ENCODE measurements around the gene ARHGAP8.
"Not testable (repeated sequence)": the region's sequence is repeated elsewhere in the genome, so short reads cannot be mapped to it uniquely, and the experiment has no call there.

The ARHGAP8 gene

DNA sequence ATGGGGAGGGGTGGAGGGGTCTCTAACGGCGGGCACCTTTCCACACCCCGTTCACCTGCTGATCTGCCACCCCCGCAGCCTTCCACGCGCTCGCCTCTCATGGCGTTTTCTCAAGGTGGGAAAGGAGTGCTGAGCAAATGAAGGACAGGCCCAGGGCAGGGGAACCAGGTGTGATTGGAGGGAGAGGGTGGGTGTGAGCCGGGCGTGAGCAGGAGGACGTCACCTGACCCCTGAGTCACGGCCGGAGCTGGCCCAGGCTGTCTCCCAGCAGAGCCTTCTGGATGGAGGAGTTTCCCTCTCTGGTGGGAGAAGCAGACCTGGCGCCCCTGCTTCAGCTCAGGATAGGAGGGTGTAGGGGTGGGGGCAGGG, 14.0 kb upstream of the ARHGAP8 start:
- in situ Hi-C loops (cut with MboI; ENCODE audit: low sequenced_read_pairs): no loop called here

DNA sequence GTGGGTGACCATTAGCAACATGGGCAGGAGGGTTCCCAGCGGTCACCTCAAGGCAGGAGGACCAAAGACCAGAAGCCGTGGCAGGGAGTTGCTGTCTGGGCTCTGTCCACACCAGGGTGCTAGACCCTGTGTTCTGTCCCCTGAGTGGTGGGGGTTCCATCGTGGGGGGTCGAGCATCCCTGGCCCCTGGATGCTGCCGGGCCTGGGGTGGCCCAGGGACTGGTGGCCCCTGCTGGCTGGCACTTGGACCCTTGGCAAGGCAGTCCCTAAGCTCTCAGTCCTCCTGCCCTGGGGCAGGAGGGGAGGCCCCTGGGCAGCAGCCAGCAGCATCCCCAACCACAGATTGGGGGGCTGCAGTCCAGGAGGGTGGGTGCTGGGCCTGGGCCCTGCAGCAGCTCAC, 13.4 kb upstream of the ARHGAP8 start:
- in situ Hi-C loops (cut with MboI; ENCODE audit: low sequenced_read_pairs): no loop called here

DNA sequence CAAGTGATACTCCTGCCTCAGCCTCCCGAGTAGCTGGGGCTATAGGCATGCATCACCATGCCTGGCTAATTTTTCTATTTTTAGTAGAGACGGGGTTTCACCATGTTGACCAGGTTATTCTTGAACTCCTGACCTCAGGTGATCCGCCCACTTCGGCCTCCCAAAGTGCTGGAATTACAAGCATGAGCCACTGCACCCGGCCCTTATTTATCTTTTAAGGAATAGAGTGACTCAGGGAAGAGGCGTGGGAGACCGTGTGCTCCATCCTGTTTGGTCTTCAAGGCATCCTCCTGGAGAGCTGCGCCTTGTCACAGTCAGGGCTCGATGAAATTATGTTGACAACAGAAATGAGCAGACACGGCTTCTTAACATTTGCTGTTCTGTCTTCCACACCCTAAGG, 12.7 kb upstream of the ARHGAP8 start:
- in situ Hi-C loops (cut with MboI; ENCODE audit: low sequenced_read_pairs): not testable (repeated sequence)

DNA sequence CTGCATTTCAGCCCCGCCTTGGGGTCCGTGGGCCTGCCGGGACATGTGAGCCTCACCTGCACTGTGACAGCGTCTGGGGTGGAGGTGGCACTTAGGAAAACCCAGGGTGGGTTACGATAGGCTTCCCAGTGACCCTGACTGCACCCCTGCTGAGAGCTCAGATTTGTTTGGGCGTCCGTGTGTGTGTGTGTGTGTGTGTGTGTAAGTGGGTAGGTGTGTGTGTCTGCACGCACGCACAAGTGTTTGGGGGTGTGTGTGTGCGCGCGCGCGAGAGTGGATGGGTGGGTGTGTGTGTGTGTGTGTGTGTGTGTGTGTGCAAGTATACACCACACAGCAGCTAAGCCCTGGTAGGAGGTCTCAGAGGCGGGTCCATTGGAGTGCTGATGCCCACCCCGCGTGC, 12.1 kb upstream of the ARHGAP8 start:
- in situ Hi-C loops (cut with MboI; ENCODE audit: low sequenced_read_pairs): no loop called here

DNA sequence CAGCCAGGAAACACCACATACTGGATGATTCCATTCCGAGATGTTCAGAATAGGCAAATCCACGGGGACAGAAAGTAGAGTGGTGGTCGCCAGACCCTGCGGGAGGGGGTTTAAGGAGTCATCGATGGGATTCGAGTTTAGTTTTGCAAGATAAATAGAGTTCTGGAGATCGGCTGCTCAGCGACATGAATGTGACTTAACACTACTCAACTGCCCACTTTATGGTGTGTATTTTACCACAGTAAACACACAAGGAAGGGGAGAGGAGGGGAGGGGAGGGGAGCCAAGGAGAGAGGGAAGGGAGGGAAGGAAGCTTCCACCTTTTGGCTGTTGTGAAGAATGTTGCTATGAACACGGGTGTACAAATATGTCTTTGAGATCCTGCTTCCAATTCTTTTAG, 10.4 kb upstream of the ARHGAP8 start:
- in situ Hi-C loops (cut with MboI; ENCODE audit: low sequenced_read_pairs): no loop called here

DNA sequence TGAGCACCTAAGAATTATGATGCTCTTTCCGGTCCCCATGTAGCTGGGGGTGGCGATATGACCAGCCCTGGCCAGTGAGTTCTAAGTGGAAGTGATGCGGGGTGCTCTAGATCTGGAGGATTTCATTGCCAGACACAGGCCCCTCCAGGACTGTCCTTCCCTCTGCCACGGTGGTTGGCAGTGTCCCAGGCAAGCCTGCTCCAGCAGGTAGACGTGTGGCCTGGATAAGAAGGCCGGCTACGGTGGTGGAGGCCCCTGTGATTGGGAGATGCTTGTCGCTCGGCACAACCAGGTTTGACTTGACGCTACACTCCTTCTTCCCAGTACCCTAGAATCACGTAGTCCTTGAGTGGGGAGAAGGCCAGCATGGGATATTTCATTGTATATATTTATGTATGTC, 9.1 kb upstream of the ARHGAP8 start:
- in situ Hi-C loops (cut with MboI; ENCODE audit: low sequenced_read_pairs): no loop called here

DNA sequence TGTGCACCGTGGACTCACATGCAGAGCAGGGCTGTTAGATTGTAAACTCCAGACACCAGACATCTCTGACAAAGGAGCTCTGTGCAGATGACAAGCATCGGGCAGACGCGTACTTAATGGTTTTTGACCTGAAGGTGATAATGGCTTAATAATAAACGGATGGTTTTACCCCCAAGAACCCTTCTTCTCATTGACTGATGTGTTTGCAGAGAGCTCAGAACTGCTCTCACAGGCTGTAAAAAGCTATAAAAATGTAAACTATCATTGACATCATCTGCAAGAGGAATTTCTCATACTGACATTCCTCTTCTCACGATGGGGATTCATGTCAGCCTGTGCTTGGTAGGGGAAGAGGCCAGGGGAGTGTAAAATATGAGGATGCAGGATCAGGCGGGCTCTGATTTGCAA, 8.6 kb upstream of the ARHGAP8 start:
- in situ Hi-C loops (cut with MboI; ENCODE audit: low sequenced_read_pairs): no loop called here

DNA sequence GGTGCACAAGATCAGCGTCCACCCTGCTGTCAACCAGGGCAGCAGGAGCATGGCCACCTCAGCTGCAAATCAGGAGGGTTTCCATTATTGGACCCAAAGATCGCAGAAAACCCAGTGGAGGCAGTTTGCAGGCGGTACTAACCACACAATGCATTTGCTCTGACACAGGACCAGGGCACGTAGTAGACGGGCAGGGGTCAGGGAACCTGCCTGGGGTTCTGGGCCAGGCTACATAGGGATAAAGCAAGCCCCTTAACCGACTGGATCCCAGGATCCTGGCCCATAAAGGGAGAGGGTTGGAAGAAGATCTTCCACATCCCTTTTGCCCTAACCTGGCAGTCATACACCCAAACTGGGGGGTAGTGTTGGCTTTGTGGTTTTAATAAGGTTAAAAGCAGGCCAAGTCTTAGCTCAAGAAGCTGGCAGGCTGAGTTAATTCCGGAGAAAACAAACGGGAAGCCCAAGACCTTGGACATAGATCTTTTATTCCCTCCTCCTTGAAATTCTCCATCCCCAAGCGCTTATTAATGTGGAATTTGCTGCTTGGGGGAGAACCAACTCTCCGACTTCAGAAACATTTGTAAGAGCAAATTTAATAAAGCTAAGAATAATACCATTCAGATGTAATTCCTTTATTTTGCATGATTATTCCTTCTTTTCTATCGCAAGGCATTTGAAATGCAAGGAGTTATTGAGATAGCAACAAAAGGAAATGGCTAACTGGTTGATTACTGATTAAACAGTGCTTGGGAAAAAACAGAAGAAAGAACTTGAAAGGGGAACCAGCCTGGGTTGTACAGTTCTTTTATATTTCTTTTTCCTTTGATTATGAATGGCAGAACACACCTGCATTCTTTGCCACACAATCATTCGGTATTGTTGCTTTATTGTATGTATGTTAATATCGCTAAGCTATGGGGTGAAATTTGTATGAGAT, 6.3 kb upstream of the ARHGAP8 start:
- in situ Hi-C loops (cut with MboI; ENCODE audit: low sequenced_read_pairs): no loop called here

DNA sequence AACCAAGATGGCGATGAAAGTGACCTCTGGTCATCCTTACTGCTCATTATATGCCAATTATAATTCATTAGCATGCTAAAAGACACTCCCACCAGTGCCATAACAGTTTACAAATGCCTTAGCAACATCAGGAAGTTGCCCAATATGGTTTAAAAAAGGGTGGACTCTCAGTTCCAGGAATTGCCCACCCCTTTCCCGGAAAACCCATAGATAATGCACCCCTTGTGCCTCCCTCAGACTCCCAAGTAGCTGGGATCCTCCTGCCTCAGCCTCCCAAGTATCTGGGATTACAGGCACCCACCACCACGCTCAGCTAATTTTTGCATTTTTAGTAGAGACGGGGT, 4.6 kb upstream of the ARHGAP8 start:
- in situ Hi-C loops (cut with MboI; ENCODE audit: low sequenced_read_pairs): not testable (repeated sequence)

DNA sequence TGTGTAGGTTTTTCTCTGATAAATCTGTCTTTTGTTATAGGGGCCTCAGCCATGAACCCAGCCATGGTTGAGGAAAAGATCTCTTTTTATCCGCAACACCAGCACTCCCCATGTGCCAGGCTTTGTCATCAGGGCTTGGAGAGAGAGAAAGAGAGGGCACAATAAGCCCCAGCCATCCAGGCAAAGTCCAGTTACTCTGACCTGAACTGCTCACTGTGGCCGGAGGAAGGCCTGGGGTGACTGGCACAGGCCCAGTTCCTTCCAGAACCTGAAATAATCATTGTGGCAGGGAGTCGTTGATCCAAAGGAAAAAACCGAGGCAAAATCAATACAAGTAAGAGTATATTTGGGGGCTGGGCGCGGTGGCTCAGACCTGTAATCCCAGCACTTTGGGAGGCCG, 3.9 kb upstream of the ARHGAP8 start:
- in situ Hi-C loops (cut with MboI; ENCODE audit: low sequenced_read_pairs): no loop called here

DNA sequence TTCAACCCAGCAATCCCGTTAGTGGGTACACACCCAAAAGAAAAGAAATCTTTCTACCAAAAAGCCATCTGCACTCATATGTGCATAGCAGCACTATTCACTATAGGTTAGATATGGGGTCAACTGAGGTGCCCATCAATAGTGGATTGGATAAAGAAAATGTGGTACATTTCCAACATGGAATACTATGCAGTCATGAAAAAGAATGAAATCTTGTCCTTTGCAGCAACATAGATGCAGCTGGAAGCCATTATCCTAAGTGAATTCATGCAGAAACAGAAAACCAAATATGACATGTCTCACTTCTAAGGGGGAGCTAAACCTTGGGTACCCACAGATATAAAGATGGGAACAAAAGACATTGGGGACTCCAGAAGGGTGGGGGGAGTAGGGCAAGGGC, 1.9 kb upstream of the ARHGAP8 start:
- in situ Hi-C loops (cut with MboI; ENCODE audit: low sequenced_read_pairs): no loop called here

DNA sequence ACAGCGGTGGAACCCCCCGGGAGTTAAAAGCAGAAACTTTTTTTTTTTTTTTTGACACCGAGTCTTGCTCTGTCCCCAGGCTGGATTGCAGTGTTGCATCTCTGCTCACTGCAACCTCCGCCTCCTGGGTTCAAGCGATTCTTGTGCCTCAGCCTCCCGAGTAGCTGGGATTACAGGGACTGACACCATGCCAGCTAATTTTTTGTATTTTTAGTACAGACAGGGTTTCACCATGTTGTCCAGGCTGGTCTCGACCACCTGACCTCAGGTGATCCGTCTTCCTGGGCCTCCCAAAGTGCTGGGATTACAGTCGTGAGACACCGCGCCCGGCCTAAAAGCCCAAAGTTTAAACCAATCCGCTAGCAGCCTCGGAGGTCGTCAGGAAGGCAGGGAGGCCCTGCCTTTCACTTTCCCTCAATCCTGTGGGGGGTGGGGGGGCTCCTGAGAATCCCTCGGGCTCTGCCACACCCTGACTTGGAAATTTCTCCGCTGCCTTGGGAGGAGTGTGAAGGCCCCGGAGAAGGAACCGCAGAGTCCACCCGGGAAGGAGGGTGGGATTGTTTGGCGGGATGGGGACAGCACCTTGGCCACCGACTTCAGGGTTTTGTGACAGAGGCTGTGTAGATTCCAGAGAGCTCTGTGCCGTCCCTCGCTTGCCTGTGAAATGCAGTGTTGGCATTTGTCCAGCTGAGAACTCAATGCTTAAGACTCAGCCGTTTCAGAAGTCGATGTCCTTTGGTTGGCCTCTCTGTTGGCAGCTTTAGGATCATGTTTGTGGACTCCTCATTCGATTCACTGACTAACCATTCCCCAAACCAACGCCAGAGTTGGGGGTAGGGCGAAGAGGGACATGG, 1.0 kb downstream of the ARHGAP8 start:
- in situ Hi-C loops (cut with MboI; ENCODE audit: low sequenced_read_pairs): no loop called here

DNA sequence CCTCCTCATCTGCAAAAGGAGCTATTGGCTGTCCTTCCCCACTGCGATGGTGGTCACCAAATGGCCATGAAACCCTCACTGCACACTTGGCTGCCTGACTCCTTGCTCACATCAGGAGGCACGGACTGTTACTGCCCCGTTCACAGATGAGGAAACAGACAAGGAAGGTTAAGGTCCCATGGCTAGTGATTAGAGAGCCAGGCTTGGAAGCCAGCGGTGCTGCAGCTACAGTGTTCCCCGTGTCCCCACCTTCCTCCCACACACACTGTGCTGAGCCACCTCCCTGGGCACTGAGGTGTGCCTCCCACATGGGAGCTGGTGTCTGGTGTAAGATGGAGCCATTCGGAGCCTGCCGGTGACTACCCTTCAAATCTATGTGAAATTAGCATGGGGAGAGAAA, 2.6 kb downstream of the ARHGAP8 start:
- in situ Hi-C loops (cut with MboI; ENCODE audit: low sequenced_read_pairs): no loop called here

DNA sequence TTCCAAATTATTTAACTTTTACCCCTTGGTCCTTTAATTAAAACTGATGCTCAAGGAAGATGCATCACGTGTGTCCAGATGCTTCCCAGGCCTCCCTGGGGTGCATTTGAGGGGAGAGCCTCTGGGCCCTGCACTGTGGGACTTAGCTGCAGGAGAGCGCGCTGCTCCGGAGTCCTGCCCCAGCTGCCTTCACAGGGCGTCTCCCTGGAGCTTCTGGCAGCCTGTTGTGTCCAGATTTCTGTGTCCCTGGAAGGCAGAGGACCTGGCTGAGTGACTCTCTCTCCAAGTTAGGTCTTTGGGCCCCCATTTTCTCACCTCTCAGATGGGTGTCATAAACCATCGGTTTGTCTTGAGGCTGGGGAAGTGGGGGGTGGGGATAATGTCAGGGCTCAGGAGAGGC, 3.0 kb downstream of the ARHGAP8 start:
- in situ Hi-C loops (cut with MboI; ENCODE audit: low sequenced_read_pairs): no loop called here

DNA sequence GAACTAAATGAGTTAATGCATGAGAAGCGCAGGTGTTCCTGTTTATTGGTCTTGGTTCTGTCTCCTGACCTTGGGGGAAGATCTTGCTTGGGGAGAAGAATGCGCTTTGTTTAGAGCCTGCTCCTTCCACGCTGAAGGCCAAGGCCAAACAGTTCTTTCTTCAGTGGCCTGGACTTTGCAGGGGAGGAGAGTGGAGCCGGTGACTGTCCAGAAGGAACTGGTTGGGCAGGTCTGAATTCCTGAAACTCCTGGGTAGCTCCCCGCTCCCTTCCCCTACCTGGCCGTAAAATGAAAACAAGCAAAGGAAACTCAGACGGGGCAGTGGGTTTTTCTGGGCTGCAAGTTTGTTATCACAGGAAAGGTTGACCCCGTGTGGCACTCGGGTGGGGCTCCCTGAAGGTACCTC, 3.6 kb downstream of the ARHGAP8 start:
- in situ Hi-C loops (cut with MboI; ENCODE audit: low sequenced_read_pairs): no loop called here

DNA sequence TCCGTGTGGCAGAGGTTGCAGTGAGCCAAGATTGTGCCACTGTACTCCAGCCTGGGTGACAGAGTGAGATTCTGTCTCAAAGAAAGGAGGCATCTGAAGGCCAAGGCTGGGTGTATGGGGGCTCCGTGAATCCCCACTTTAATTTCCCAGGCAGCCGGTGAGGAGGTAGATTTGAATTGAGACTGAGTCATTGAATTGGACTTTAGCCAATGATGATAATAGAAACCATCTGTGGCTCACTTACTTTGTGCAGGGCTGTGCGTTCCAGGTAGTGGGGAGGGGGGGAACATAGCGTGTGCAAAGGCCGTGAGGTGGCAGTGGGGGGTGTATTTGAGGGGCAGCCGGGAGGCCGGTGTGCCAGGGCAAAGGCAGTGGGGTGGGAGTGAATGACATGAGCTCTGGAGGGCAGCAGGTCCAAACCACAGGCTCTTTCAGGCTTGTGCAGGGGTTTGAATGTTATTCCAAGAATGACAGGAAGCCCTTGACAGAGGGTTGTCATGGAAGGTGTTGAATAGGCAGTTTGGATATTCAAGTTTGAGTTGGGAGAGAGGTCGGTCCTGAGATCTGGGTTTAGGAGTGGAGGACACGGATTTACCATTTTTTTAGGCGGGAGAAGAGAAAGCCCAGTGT, 6.1 kb downstream of the ARHGAP8 start:
- in situ Hi-C loops (cut with MboI; ENCODE audit: low sequenced_read_pairs): no loop called here

DNA sequence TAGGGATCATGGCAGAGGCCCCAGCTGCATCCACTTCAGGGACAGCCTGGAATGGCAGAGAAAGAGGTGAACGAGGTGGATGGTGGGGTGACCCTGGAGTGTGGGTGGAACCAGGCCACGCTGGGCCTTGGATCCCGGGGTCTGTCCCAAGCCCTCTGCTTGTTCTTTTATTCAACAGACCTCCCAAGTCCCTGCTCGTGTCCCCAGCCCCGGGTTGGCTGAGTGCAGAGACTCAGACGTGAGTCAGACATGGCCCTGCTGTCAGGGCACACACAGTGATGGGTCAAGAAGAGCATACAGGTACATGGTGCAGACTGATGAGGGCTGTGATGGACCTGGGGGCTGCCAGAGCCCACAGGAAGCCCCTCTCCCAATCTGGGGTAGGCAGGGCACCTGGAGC, 6.6 kb downstream of the ARHGAP8 start:
- in situ Hi-C loops (cut with MboI; ENCODE audit: low sequenced_read_pairs): no loop called here

DNA sequence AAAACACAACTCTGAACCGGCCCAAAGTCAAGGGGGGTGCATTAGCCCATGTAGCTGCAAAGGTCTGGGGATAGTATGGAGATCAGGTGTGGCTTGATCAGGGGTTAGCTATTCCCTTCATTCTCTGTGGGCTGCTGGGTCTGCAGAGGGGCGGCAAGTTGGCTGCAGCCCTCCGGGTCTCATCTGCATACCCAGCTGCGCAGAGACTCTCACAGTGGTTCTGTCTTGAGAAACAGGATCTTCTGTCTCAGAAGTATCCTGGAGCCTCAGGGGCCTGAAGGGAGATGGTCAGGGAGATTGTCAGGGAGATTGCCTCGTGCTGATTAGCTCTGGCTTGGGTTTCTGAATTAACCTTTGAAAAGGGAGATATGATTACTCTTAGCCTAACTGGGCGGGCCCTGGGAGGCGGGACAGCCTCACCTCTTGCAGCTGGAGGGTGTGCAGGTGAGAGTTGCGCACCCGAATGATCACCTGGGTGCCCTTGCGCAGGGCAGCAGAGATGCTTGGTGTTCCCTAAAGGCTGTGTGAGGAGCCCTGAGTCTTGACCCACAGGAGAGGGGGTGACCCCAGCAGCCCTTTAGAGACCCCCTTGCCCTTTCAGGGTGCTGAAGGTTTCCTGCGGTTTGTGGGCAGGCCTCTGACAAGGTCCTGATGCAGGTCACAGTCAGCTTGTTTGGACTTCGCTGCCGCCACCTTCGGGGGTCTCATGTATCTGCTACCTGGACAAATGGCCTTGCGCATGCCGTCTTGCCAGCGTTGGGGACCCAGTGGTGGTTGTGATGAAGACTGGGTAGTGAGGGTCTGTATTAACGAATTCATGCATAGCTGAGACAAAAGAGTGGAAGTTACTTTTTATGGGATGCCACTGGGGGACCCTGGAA, 7.3 kb downstream of the ARHGAP8 start:
- in situ Hi-C loops (cut with MboI; ENCODE audit: low sequenced_read_pairs): no loop called here

DNA sequence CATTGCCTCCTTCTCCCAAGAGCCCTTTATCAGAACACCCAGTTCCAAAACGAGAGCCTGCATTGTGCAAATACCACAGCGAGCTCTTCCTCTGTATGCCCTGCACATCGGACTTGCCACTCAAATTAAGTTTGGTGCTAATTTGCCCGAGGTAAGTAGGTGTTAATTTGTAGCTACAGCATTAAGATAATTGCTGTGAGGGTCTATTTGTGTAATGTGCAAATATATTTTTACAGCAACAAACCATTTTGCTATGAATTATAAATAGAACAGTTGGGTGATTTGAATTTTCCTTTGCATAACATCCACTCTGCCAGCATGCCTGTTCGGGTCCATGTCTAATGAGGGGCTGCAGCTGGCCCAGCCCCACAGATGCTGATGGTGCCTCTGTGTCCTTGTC, 8.1 kb downstream of the ARHGAP8 start:
- in situ Hi-C loops (cut with MboI; ENCODE audit: low sequenced_read_pairs): no loop called here

DNA sequence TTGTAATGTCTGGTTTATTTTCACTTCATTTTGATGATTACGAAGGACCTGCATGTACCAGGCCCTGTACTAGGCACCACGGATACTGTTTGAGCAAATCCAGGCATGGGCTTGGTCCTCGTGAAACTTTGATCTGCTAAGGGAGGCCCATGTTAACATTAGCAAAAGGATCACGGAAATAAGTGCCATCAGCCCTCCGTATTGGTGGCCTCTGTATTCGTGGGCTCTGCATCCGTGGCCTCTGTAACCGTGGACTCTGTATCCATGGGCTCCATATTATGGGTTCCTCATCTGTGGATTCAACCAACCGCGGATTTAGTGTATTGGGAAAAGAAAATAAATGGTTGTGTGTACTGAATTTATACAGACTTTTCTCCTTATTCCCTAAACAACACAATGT, 8.7 kb downstream of the ARHGAP8 start:
- in situ Hi-C loops (cut with MboI; ENCODE audit: low sequenced_read_pairs): no loop called here

DNA sequence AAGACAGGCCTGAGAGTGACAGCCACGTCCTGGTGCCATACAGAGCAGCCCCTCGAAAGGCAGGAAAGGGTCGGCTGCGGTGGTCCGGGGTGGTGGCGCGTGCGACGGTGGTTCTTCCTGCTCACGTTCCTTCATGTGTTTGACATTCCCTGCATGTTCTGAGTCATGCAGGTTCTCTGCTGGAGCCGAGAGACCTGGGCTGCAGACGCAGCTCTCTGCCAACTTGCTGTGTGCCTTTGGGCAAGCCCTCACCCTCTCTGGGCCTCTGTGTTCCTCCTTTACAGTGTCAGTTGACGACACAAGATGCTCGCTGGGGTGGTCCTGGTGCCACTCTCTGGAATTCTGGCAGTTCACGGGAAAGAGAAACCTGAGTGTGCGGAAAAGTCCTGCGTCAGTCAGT, 12.0 kb downstream of the ARHGAP8 start:
- in situ Hi-C loops (cut with MboI; ENCODE audit: low sequenced_read_pairs): no loop called here
